Right cardiac atrium (tissue), 5 donors: ENCODE results near the gene UCN. TPM values are rescaled to one million over a fixed set of nuclear protein-coding genes. Genes with fewer than 3 reads are reported as not detected.

Source experiments
- polyA plus RNA-seq: library from polyadenylated mRNA; stranded (reverse); fragments of 200-250 nt; gene quantifications from one replicate; pipeline ENCODE4 v1.2.3, GENCODE V29; 2013
- total RNA-seq, 4 donors: library from RNA; stranded (reverse); fragmentation: NEBNext Ultra II Directional; extraction: Animal tissue kit (Norgen Biotek cat#: 25700); gene quantifications; one replicate each; pipeline ENCODE4 v1.2.1, GENCODE V29; 2021
- donor health status: healthy with polysubstance abuse.
- donor health status: DM: no; HTN: yes; CAD: no.
- donor health status: DM: no; HTN: no; CAD: no.
- donor health status: DM: no; HTN: yes; CAD: no; lungs with severe emphysema.
- donor health status: DM: yes; HTN: yes; CAD: no.

UCN gene
- total and polyA plus RNA-seq, 5 donors = 0.72 to 3.3 (median 1.2) TPM

Other genes with a start within 250 kb of the UCN start
- 100 to 1,000 TPM; 372 to 487 (median 454) TPM for gene OST4, start 236.8 kb downstream of the UCN start, total RNA-seq
- 872 TPM for gene OST4, start 236.8 kb downstream of the UCN start, polyA plus RNA-seq
- 10 to 100 TPM; 24.3 to 44.2 (median 38.9) TPM for gene EMILIN1, start 229.8 kb downstream of the UCN start, total RNA-seq
- gene EMILIN1, start 229.8 kb downstream of the UCN start, polyA plus RNA-seq = 30.0 TPM
- gene KHK, start 221.7 kb downstream of the UCN start, total RNA-seq = 1 to 10 TPM; 1.9 to 5.5 (median 3.2) TPM
- gene KHK, start 221.7 kb downstream of the UCN start, polyA plus RNA-seq = 1.7 TPM
- 1 to 10 TPM; 4.0 to 9.6 (median 5.6) TPM for gene CGREF1, start 189.3 kb downstream of the UCN start, total RNA-seq
- 4.7 TPM for gene CGREF1, start 189.3 kb downstream of the UCN start, polyA plus RNA-seq
- 1 to 10 TPM; 1.6 to 4.7 (median 2.6) TPM for gene ABHD1, start 184.6 kb downstream of the UCN start, total RNA-seq
- 5.1 TPM for gene ABHD1, start 184.6 kb downstream of the UCN start, polyA plus RNA-seq
- gene PREB, start 173.8 kb downstream of the UCN start, total RNA-seq = 10 to 100 TPM; 46.3 to 52.7 (median 47.9) TPM
- gene PREB, start 173.8 kb downstream of the UCN start, polyA plus RNA-seq = 48.5 TPM
- gene PRR30, start 169.0 kb downstream of the UCN start, total RNA-seq = not detected
- gene PRR30, start 169.0 kb downstream of the UCN start, polyA plus RNA-seq = not detected
- under 1 TPM; 0.06 to 0.15 (median 0.11) TPM for gene TCF23, start 159.4 kb downstream of the UCN start, total RNA-seq
- 0.05 TPM for gene TCF23, start 159.4 kb downstream of the UCN start, polyA plus RNA-seq
- gene ATRAID, start 96.4 kb downstream of the UCN start, total RNA-seq = 100 to 1,000 TPM; 124 to 177 (median 144) TPM
- gene ATRAID, start 96.4 kb downstream of the UCN start, polyA plus RNA-seq = 256 TPM
- 10 to 100 TPM in 3 of 4 donors, 1 to 10 TPM in 1; 8.1 to 14.1 (median 12.8) TPM for gene SLC5A6, start 96.2 kb downstream of the UCN start, total RNA-seq
- gene SLC5A6, start 96.2 kb downstream of the UCN start, polyA plus RNA-seq = 7.8 TPM
- 10 to 100 TPM in 2 of 4 donors, 1 to 10 TPM in 2; 9.0 to 12.0 (median 10.0) TPM for gene CAD, start 91.1 kb downstream of the UCN start, total RNA-seq
- 6.0 TPM for gene CAD, start 91.1 kb downstream of the UCN start, polyA plus RNA-seq
- gene SLC30A3, start 45.4 kb downstream of the UCN start, total RNA-seq = 10 to 100 TPM in 1 of 4 donors, 1 to 10 TPM in 3; 9.4 to 17.3 (median 9.6) TPM
- gene SLC30A3, start 45.4 kb downstream of the UCN start, polyA plus RNA-seq = 7.3 TPM
- 1 to 10 TPM; 1.3 to 3.0 (median 1.8) TPM for gene DNAJC5G, start 33.0 kb downstream of the UCN start, total RNA-seq
- gene DNAJC5G, start 33.0 kb downstream of the UCN start, polyA plus RNA-seq = 2.2 TPM
- gene TRIM54, start 26.0 kb downstream of the UCN start, total RNA-seq = 100 to 1,000 TPM; 101 to 188 (median 149) TPM
- 144 TPM for gene TRIM54, start 26.0 kb downstream of the UCN start, polyA plus RNA-seq
- gene MPV17, start 14.7 kb upstream of the UCN start, total RNA-seq = 10 to 100 TPM; 40.3 to 77.1 (median 56.4) TPM
- 98.2 TPM for gene MPV17, start 14.7 kb upstream of the UCN start, polyA plus RNA-seq
- gene GTF3C2, start 48.3 kb upstream of the UCN start, total RNA-seq = 10 to 100 TPM; 24.8 to 32.1 (median 26.6) TPM
- 16.9 TPM for gene GTF3C2, start 48.3 kb upstream of the UCN start, polyA plus RNA-seq
- gene EIF2B4, start 61.9 kb upstream of the UCN start, total RNA-seq = 10 to 100 TPM; 31.8 to 36.0 (median 33.9) TPM
- 31.2 TPM for gene EIF2B4, start 61.9 kb upstream of the UCN start, polyA plus RNA-seq
- gene SNX17, start 62.2 kb upstream of the UCN start, total RNA-seq = 10 to 100 TPM; 61.7 to 74.8 (median 68.2) TPM
- gene SNX17, start 62.2 kb upstream of the UCN start, polyA plus RNA-seq = 54.8 TPM
- 10 to 100 TPM in 1 of 4 donors, 1 to 10 TPM in 3; 8.1 to 13.1 (median 8.5) TPM for gene ZNF513, start 72.3 kb upstream of the UCN start, total RNA-seq
- gene ZNF513, start 72.3 kb upstream of the UCN start, polyA plus RNA-seq = 9.6 TPM
- 10 to 100 TPM; 31.5 to 40.4 (median 37.3) TPM for gene PPM1G, start 101.1 kb upstream of the UCN start, total RNA-seq
- 35.0 TPM for gene PPM1G, start 101.1 kb upstream of the UCN start, polyA plus RNA-seq
- 10 to 100 TPM; 46.6 to 61.3 (median 51.8) TPM for gene NRBP1, start 120.2 kb upstream of the UCN start, total RNA-seq
- gene NRBP1, start 120.2 kb upstream of the UCN start, polyA plus RNA-seq = 37.7 TPM
- gene KRTCAP3, start 133.9 kb upstream of the UCN start, total RNA-seq = 1 to 10 TPM in 1 of 4 donors, under 1 TPM in 2, not detected in 1; 0.59 to 1.3 (median 0.82) TPM
- gene KRTCAP3, start 133.9 kb upstream of the UCN start, polyA plus RNA-seq = 0.38 TPM
- gene IFT172, start 181.3 kb upstream of the UCN start, total RNA-seq = 10 to 100 TPM; 17.0 to 29.5 (median 26.7) TPM
- gene IFT172, start 181.3 kb upstream of the UCN start, polyA plus RNA-seq = 25.4 TPM
- gene FNDC4, start 186.8 kb upstream of the UCN start, total RNA-seq = 10 to 100 TPM in 2 of 4 donors, 1 to 10 TPM in 2; 5.4 to 22.5 (median 8.5) TPM
- gene FNDC4, start 186.8 kb upstream of the UCN start, polyA plus RNA-seq = 10.7 TPM
- 1 to 10 TPM in 1 of 4 donors, under 1 TPM in 3; 0.44 to 1.0 (median 0.57) TPM for gene GCKR, start 188.4 kb upstream of the UCN start, total RNA-seq
- 0.50 TPM for gene GCKR, start 188.4 kb upstream of the UCN start, polyA plus RNA-seq